NCI-H226 (cell line): ENCODE results near the gene HAUS7.
"Not testable (repeated sequence)": the region's sequence is repeated elsewhere in the genome, so short reads cannot be mapped to it uniquely, and the experiment has no call there.

ENCODE experiments used
- DNase-seq: peaks from one replicate; pipeline ENCODE4 v3.0.0-alpha.2; 2015

The HAUS7 gene

GRCh38 chrX:153406011-153406410, 64.4 kb downstream of the HAUS7 start:
- DNase-seq: no peak

GRCh38 chrX:153405426-153405825, 65.0 kb downstream of the HAUS7 start:
- no peak for DNase-seq

GRCh38 chrX:153404333-153404732, 66.0 kb downstream of the HAUS7 start:
- DNase-seq: not testable (repeated sequence)

- DNase-seq: no peak
These were observed 69.1 kb downstream of the HAUS7 start, which contains the start of gene PNMA6E for GRCh38 chrX:153401133-153401764. TSS of gene PNMA6E (minus strand) at chrX:153401350. CDS start at chrX:153398849, 2,501 bp downstream.

- no peak for DNase-seq
These were observed 69.9 kb downstream of the HAUS7 start for GRCh38 chrX:153400146-153401132.

- DNase-seq: no peak
These were observed 72.0 kb downstream of the HAUS7 start for GRCh38 chrX:153398275-153398960.
